CD4-positive, alpha-beta T cell (primary cell): ENCODE data around the gene FEV. TPM values are rescaled to one million over a fixed set of nuclear protein-coding genes. Genes with fewer than 3 reads are reported as not detected.

Experiments
- ATAC-seq: fragments of 200-7000 bp; cut with Tn5 transposase; one replicate; pipeline ENCODE4 v1.10.0; 2022; ENCODE audit warnings: mild to moderate bottlenecking; ENCODE audit not compliant: poor library complexity
- CTCF ChIA-PET: fragments of 350-600 bp; sonication (Branson Sonifier 250); formaldehyde crosslinking; loops from one replicate; lab custom pipeline; 2021; ENCODE audit warnings: antibody characterized with exemption, inconsistent platforms; lab: Charles Lee
- POLR2A ChIA-PET: fragments of 350-600 bp; sonication (Branson Sonifier 250); formaldehyde crosslinking; loops from one replicate; lab custom pipeline; 2021; ENCODE audit warnings: antibody characterized with exemption, inconsistent platforms; lab: Charles Lee
- DNase-seq, 14 experiments: peaks; one replicate each; pipeline ENCODE4 v3.0.0-alpha.2; 2013 to 2020; ENCODE audit warnings: mixed read lengths in 2 of 14
- H3K27ac ChIP-seq, 2 donors: one replicate each; pipeline versions ENCODE4 v1.5.1 to v1.7.0; 2013; ENCODE audit warnings: low read length in 2 of 2, low read depth in 1 of 2, mild to moderate bottlenecking in 1 of 2
- H3K27me3 ChIP-seq, 2 experiments: 1 replicate in 1 of 2; 2 replicates in 1 of 2; pipeline versions ENCODE4 v1.6.1 to v1.7.0; 2013; ENCODE audit warnings: low read length in 2 of 2, control low read depth in 1 of 2, mild to moderate bottlenecking in 1 of 2, moderate library complexity in 1 of 2; ENCODE audit not compliant: insufficient read depth in 2 of 2, control insufficient read depth in 1 of 2
- H3K36me3 ChIP-seq: one replicate; pipeline ENCODE4 v1.6.1; 2013; ENCODE audit warnings: low read length, control low read depth; ENCODE audit not compliant: insufficient read depth
- H3K4me1 ChIP-seq: one replicate; pipeline ENCODE4 v1.6.1; 2013; ENCODE audit warnings: low read length, control low read depth; ENCODE audit not compliant: insufficient read depth
- H3K4me3 ChIP-seq: one replicate; pipeline ENCODE4 v1.5.1; 2013; ENCODE audit warnings: mild to moderate bottlenecking, low read length, moderate library complexity
- H3K9me3 ChIP-seq, 2 experiments: 1 replicate in 1 of 2; 2 replicates in 1 of 2; pipeline versions ENCODE4 v1.6.1 to v1.7.0; 2013; ENCODE audit warnings: low read length in 2 of 2, mild to moderate bottlenecking in 2 of 2, control low read depth in 1 of 2, moderate library complexity in 1 of 2; ENCODE audit not compliant: control insufficient read depth in 1 of 2, insufficient read depth in 1 of 2
- H3K27ac Mint-ChIP-seq: one replicate; pipeline ENCODE4 v1.8.0; 2020; ENCODE audit warnings: mixed read lengths
- H3K27me3 Mint-ChIP-seq: one replicate; pipeline ENCODE4 v1.8.0; 2021; ENCODE audit warnings: mixed read lengths
- H3K36me3 Mint-ChIP-seq: one replicate; pipeline ENCODE4 v1.8.0; 2021; ENCODE audit warnings: low read depth, mixed read lengths
- H3K4me1 Mint-ChIP-seq: one replicate; pipeline ENCODE4 v1.8.0; 2021; ENCODE audit warnings: low read depth, mixed read lengths
- H3K4me3 Mint-ChIP-seq: one replicate; pipeline ENCODE4 v1.8.0; 2020; ENCODE audit warnings: mild to moderate bottlenecking, mixed read lengths
- H3K9me3 Mint-ChIP-seq: one replicate; pipeline ENCODE4 v1.8.0; 2020; ENCODE audit warnings: mixed read lengths
- intact Hi-C, 2 experiments: fragments of 100-400 bp; cut with DNase I in 1 of 2; cut with micrococcal nuclease in 1 of 2; formaldehyde crosslinking; loops; one replicate each; pipeline versions ENCODE4 v1.15.1 to v1.9.0; 2023 to 2025; cut with DNase I, micrococcal nuclease
- total RNA-seq, 174 experiments: library from RNA in 2 of 174; stranded (reverse) in 2 of 174; gene quantifications; one replicate each; pipeline ENCODE4 v1.2.3 and lab custom pipeline; 2021 to 2026
- TF ChIP-seq, protein P1 (sequence below): fragments of 200-600 bp; IDR thresholded peaks from one replicate; pipeline ENCODE4 v1.8.0; 2022; ENCODE audit warnings: antibody characterized with exemption, mild to moderate bottlenecking

Gene FEV
- total RNA-seq, 2 experiments from 2014 or later, result not detected

DNA sequence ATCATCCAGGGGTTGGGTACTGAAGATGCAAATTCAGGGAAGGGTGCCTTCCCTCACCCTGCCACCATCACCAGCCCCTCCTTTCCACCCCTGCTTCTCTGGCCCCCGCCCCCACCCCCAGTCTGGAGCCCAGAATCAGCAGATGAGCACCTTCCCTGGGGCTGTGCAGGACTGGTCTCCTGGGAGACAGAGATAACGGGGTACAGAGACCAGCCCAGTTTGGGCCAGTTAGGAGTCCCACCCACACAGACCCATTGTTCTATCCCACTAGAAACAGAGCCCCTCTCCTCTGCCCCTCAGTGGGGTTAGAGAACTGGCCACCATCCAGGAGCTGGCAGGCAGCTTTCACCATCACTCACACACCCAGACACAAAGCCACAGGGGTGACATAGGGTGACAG is 12.7 kb upstream of the FEV start:
- CTCF ChIA-PET, result interaction anchor here (4.3 kb wide), 1 partner anchor 18 kb away, joined by 30 read pairs; no protein-coding TSS in a partner anchor

DNA sequence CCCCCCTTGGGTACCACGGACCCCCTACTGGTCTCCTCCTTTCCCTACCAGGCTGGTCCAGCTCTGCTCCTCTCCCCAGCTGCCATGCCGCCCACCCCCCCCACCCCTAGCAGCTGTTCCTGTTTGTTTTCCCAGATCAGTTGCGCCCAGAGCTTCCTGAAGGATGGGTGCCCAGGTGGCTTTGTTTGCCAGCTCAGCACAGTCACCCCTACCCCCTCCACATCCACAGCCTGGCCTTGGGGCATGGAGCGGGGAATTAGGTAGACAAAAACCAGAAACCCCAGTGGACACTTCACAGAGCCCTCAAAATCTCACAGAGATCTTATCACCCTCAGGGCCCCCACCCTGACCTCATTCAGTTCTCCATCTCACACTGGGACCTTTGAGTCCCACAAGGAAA is 12.0 kb upstream of the FEV start:
- TF ChIP-seq, protein P1, sequence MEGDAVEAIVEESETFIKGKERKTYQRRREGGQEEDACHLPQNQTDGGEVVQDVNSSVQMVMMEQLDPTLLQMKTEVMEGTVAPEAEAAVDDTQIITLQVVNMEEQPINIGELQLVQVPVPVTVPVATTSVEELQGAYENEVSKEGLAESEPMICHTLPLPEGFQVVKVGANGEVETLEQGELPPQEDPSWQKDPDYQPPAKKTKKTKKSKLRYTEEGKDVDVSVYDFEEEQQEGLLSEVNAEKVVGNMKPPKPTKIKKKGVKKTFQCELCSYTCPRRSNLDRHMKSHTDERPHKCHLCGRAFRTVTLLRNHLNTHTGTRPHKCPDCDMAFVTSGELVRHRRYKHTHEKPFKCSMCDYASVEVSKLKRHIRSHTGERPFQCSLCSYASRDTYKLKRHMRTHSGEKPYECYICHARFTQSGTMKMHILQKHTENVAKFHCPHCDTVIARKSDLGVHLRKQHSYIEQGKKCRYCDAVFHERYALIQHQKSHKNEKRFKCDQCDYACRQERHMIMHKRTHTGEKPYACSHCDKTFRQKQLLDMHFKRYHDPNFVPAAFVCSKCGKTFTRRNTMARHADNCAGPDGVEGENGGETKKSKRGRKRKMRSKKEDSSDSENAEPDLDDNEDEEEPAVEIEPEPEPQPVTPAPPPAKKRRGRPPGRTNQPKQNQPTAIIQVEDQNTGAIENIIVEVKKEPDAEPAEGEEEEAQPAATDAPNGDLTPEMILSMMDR, result no peak
- Mint-ChIP-seq H3K36me3 (no peaks in the 10 kb centered on the region), H3K27me3 (peaks cover 81% of the 10 kb centered on the region), H3K27ac (no peak overlapping the region), H3K4me3 (no peak overlapping the region), H3K4me1 (peaks cover 18% of the 10 kb centered on the region), H3K9me3 (no peaks in the 10 kb centered on the region)
- ATAC-seq (no peak), DNase-seq (no peak)
- intact Hi-C loops, result no loop called here
- no peaks in the 10 kb centered on the region for H3K36me3 ChIP-seq
- peaks cover 0 to 28% of the 10 kb centered on the region in 2 experiments for H3K9me3 ChIP-seq
- CTCF ChIA-PET, result interaction anchor here (0.6 to 4.3 kb wide), 3 partner anchors 13 to 772 kb away, joined by 3 to 30 read pairs (median 5); no protein-coding TSS in a partner anchor
- peaks cover 41% of the 10 kb centered on the region for H3K4me1 ChIP-seq
- no peak overlapping the region for H3K4me3 ChIP-seq
- POLR2A ChIA-PET, result no interaction called here
- no peak overlapping the region for H3K27ac ChIP-seq
- peaks cover 80 to 81% of the 10 kb centered on the region in 2 experiments for H3K27me3 ChIP-seq

More for the DNA sequence above, 12.7 kb upstream of the FEV start:
- Histone ChIP-seq H3K4me1 (peaks cover 47% of the 10 kb centered on the region), H3K9me3 (peaks cover 0 to 34% of the 10 kb centered on the region in 2 experiments), H3K27ac (no peak overlapping the region), H3K27me3 (peaks cover 80 to 81% of the 10 kb centered on the region in 2 experiments), H3K36me3 (no peaks in the 10 kb centered on the region), H3K4me3 (no peak overlapping the region)
- Mint-ChIP-seq H3K36me3 (no peaks in the 10 kb centered on the region), H3K4me3 (no peak overlapping the region), H3K27ac (no peak overlapping the region), H3K4me1 (peaks cover 21% of the 10 kb centered on the region), H3K27me3 (peaks cover 79% of the 10 kb centered on the region), H3K9me3 (no peaks in the 10 kb centered on the region)
- intact Hi-C loops, result no loop called here
- no peak for ATAC-seq
- POLR2A ChIA-PET, result no interaction called here
- TF ChIP-seq, protein P1, result no peak
- no peak for DNase-seq

DNA sequence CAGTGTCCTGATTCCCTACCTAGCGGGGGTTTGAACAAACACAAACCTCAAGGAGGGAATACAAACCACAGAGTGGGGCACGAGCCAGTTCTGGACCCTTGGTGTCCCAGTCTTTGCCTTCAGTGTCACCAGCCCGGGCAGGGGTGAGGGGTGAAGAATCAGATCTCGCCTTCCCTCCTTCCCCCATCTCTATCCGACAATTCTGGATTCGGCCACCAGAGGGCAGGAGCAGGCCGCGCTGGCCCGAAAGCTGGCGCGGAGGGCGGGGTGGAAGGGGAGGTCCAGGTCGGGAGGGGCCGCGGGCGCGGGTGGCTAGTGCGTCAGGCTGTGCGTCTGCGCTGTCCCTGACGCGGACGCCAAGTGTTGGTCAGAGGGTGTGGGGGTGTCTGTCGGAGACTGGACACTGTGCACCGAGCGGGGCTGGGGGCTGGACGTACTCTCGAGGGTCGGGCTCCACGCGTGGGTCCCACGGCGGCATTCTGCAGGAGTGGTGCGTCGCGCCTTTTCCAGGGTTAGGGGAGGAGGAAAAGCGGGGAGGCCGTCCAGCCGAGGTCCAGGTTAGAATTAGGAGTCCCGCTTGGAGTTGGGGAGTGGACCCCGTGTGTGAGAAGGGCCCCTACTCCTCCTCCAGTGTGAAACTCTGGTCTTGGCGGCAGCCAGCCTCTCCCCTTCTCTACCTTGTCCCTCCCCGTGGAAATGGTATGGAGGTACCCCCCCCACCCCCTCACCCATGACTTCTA is 11.2 kb upstream of the FEV start:
- peak; percentile 58 to 86 (median 72) for DNase-seq
- Mint-ChIP-seq H3K4me1 (peaks cover 18% of the 10 kb centered on the region), H3K27ac (no peak overlapping the region), H3K4me3 (no peak overlapping the region), H3K27me3 (peaks cover 86% of the 10 kb centered on the region), H3K9me3 (no peaks in the 10 kb centered on the region), H3K36me3 (no peaks in the 10 kb centered on the region)
- peaks cover 36% of the 10 kb centered on the region for H3K4me1 ChIP-seq
- TF ChIP-seq, protein P1, result peak; percentile 82
- ChIA-PET POLR2A (interaction anchor here (1.1 kb wide), 1 partner anchor 14 kb away, joined by 3 read pairs; no protein-coding TSS in a partner anchor), CTCF (interaction anchor here (0.6 to 4.3 kb wide), 11 partner anchors 9 to 771 kb away, joined by 3 to 30 read pairs (median 5); no protein-coding TSS in a partner anchor)
- peak; percentile 81 for ATAC-seq
- peaks cover 81 to 83% of the 10 kb centered on the region in 2 experiments for H3K27me3 ChIP-seq
- peak overlapping the region; percentile 14 for H3K4me3 ChIP-seq
- H3K36me3 ChIP-seq, result no peaks in the 10 kb centered on the region
- H3K9me3 ChIP-seq, result peaks cover 0 to 25% of the 10 kb centered on the region in 2 experiments
- intact Hi-C loops, result no loop called here
- H3K27ac ChIP-seq, result no peak overlapping the region
